Activated B cell treated with CpG ODN at 0.5 μM for 24 hours (primary cell): ENCODE results near the gene ADGRG6. TPM values are rescaled to one million over a fixed set of nuclear protein-coding genes. Genes with fewer than 3 reads are reported as not detected.

Experiments
- ATAC-seq: fragments of 200-7000 bp; cut with Tn5 transposase; one replicate; pipeline ENCODE4 v1.10.0; 2021; ENCODE audit warnings: low read depth, mild to moderate bottlenecking, moderate library complexity
- CTCF ChIA-PET: fragments of 350-600 bp; sonication (Branson Sonifier 250); formaldehyde crosslinking; loops from one replicate; lab custom pipeline; 2021; ENCODE audit warnings: antibody characterized with exemption; lab: Charles Lee
- POLR2A ChIA-PET: fragments of 350-600 bp; sonication (Branson Sonifier 250); formaldehyde crosslinking; loops from one replicate; lab custom pipeline; 2021; ENCODE audit warnings: antibody characterized with exemption; lab: Charles Lee
- DNase-seq: peaks from one replicate; pipeline ENCODE4 v3.0.0; 2022
- H3K27ac Mint-ChIP-seq: one replicate; pipeline ENCODE4 v1.8.0; 2020; ENCODE audit warnings: mixed read lengths
- H3K27me3 Mint-ChIP-seq: one replicate; pipeline ENCODE4 v1.8.0; 2021; ENCODE audit warnings: mixed read lengths
- H3K36me3 Mint-ChIP-seq: one replicate; pipeline ENCODE4 v1.8.0; 2021; ENCODE audit warnings: low read depth, mixed read lengths
- H3K4me1 Mint-ChIP-seq: one replicate; pipeline ENCODE4 v1.8.0; 2021; ENCODE audit warnings: mixed read lengths
- H3K4me3 Mint-ChIP-seq: one replicate; pipeline ENCODE4 v1.8.0; 2020; ENCODE audit warnings: mild to moderate bottlenecking, mixed read lengths
- H3K9me3 Mint-ChIP-seq: one replicate; pipeline ENCODE4 v1.8.0; 2020; ENCODE audit warnings: mixed read lengths
- CTCF ChIP-seq: fragments of 200-600 bp; IDR thresholded peaks from one replicate; pipeline ENCODE4 v1.8.0; 2022; ENCODE audit warnings: antibody characterized with exemption, mild to moderate bottlenecking
- intact Hi-C: fragments of 100-400 bp; cut with micrococcal nuclease; formaldehyde crosslinking; loops from one replicate; pipeline ENCODE4 v1.15.1; 2024
- total RNA-seq: library from RNA; stranded (reverse); gene quantifications from 2 replicates; pipeline ENCODE4 v1.2.3, GENCODE V29; 2022

The ADGRG6 gene
- not detected in 2 replicates for total RNA-seq

- Mint-ChIP-seq H3K27me3 (peaks cover 22% of the 10 kb centered on the region), H3K4me1 (peaks cover 10% of the 10 kb centered on the region), H3K9me3 (no peaks in the 10 kb centered on the region), H3K27ac (no peak within 1 kb of the TSS), H3K4me3 (peak within 1 kb of the TSS; percentile 57), H3K36me3 (no peaks in the 10 kb centered on the region)
- peak; percentile 16 for DNase-seq
- peak; percentile 40 for ATAC-seq
- intact Hi-C loops, result no loop called here
- TF ChIP-seq CTCF, result no peak
- POLR2A ChIA-PET, result no interaction called here
- CTCF ChIA-PET, result no interaction called here
Observed at GRCh38 chr6:142301651-142302391, at the start of gene ADGRG6. TSS of gene ADGRG6 (plus strand) at chr6:142302007. CDS start at chr6:142302330, 323 bp downstream.

DNA sequence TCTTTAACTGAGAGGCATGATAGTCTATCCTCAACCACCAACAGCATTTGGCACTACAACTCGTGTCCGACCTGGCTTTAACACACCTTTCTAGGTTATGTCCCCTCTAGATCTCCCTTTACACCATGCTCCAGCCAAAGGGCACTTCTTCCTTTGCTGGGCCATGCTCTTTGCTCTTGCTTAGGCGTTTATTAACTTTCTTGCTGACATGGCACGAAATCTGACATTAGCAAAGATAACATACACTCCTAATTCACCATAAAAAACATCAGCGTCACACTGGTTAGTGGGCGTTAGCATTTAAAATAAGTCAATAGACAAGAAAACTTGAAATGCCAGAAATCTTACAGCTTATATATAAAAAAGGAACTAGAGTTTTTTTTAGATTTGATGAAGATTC, 47.3 kb upstream of the ADGRG6 start:
- intact Hi-C loops, result no loop called here
- no peaks in the 10 kb centered on the region for H3K9me3 Mint-ChIP-seq
- CTCF ChIA-PET, result no interaction called here
- DNase-seq, result no peak
- no peak overlapping the region for H3K27ac Mint-ChIP-seq
- H3K4me3 Mint-ChIP-seq, result no peak overlapping the region
- POLR2A ChIA-PET, result no interaction called here
- H3K36me3 Mint-ChIP-seq, result no peaks in the 10 kb centered on the region
- no peak for TF ChIP-seq CTCF
- H3K27me3 Mint-ChIP-seq, result peaks cover 4% of the 10 kb centered on the region
- ATAC-seq, result no peak
- no peaks in the 10 kb centered on the region for H3K4me1 Mint-ChIP-seq

DNA sequence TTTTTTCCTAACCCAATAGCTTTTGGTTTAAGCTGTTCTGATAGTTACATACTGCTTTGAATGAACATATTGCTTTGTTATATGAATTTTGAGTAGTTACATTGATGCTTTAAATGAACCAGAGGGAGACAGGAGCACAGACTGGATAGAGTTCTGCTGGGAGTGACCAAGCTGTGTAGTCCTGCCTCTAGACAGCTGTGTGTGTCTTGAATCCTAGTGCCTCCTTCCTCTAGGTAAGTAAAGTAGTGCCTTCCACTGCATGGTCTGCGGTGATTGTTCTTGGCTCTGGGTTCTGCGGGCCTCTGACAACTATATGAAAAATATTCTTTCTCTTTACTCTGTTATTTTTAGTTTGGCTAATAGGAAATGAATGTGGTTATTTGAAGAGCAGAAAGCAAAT, 46.0 kb upstream of the ADGRG6 start:
- intact Hi-C loops, result no loop called here
- Mint-ChIP-seq H3K4me1 (no peaks in the 10 kb centered on the region), H3K36me3 (no peaks in the 10 kb centered on the region)

DNA sequence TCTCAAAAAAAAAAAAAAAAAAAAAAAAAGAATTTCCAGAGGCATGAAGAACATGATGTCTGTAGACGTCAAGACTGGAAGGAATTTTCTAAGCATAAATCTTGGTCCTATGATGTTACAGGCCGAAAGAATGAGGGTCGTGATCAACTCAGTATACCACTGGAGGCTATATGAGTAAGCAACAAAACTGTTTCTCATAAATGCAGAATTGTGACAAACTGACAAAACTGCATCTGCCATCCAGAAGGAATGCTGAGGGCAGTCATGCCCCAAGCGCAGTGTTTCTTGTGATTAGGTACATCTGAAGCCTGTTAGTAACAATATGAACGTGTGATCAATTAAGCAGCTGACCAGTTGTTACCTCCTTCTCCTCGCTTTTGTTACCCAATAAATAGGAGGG, 43.5 kb upstream of the ADGRG6 start:
- H3K4me3 Mint-ChIP-seq, result no peak overlapping the region
- H3K9me3 Mint-ChIP-seq, result peaks cover 4% of the 10 kb centered on the region
- ChIA-PET CTCF (no interaction called here), POLR2A (no interaction called here)
- no peak overlapping the region for H3K27ac Mint-ChIP-seq
- intact Hi-C loops, result no loop called here
- no peaks in the 10 kb centered on the region for H3K27me3 Mint-ChIP-seq
- ATAC-seq (no peak), DNase-seq (no peak)
- no peaks in the 10 kb centered on the region for H3K36me3 Mint-ChIP-seq
- no peak for TF ChIP-seq CTCF
- no peaks in the 10 kb centered on the region for H3K4me1 Mint-ChIP-seq

More for the DNA sequence above, 46.0 kb upstream of the ADGRG6 start:
- TF ChIP-seq CTCF, result no peak
- Mint-ChIP-seq H3K4me3 (no peak overlapping the region), H3K9me3 (no peaks in the 10 kb centered on the region), H3K27me3 (peaks cover 4% of the 10 kb centered on the region), H3K27ac (no peak overlapping the region)
- ATAC-seq (no peak), DNase-seq (no peak)
- ChIA-PET POLR2A (no interaction called here), CTCF (no interaction called here)

DNA sequence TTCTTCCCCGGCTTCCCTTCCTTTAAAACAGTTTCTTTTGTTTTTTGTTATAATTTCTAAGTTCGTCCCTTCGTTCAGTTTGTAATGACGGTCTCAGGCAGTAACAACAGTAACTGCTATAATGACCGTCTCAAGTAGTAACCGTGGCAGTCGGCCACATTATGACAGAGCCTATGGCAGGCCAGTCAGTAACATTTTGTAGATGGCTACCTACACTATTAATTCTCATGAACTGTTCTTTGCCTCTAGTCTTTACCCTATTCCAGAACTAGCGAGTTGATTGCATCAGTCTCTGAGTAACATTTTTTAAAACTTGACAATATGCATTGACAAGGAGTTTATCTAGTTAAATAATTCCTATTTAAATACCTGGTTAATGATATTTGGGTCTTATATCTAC, 43.0 kb upstream of the ADGRG6 start:
- H3K27me3 Mint-ChIP-seq, result no peaks in the 10 kb centered on the region
- intact Hi-C loops, result no loop called here
- no peak for TF ChIP-seq CTCF

More for the DNA sequence above, 43.0 kb upstream of the ADGRG6 start:
- H3K4me1 Mint-ChIP-seq, result no peaks in the 10 kb centered on the region
- H3K4me3 Mint-ChIP-seq, result no peak overlapping the region
- H3K27ac Mint-ChIP-seq, result no peak overlapping the region
- H3K36me3 Mint-ChIP-seq, result no peaks in the 10 kb centered on the region
- ChIA-PET CTCF (no interaction called here), POLR2A (no interaction called here)
- peaks cover 4% of the 10 kb centered on the region for H3K9me3 Mint-ChIP-seq
- ATAC-seq (no peak), DNase-seq (no peak)
